Measurements from ENCODE around the gene TTLL11.

- TF ChIP-seq RAD21 (IDR thresholded peaks at IDR 0.05; ENCODE audit: low read depth) (no peak), EGR1 (IDR thresholded peaks at IDR 0.05) (no peak), YY1 (IDR thresholded peaks at IDR 0.05; ENCODE audit: low read depth) (no peak), TAF1 (IDR thresholded peaks at IDR 0.05; ENCODE audit: low read depth) (no peak), CREB1 (IDR thresholded peaks at IDR 0.05; ENCODE audit: low read depth) (no peak), TEAD4 (IDR thresholded peaks at IDR 0.05) (no peak), EP300 (IDR thresholded peaks at IDR 0.05; ENCODE audit: borderline replicate concordance) (no peak), USF1 (IDR thresholded peaks at IDR 0.05) (no peak)
Measured at GRCh38 chr9:121914017-121914595, 179.0 kb downstream of the TTLL11 start.

Measured in Ishikawa (cell line).